GM18873 (cell line): ENCODE results near the gene PEX14.

ENCODE experiments used
- ATAC-seq: cut with Tn5 transposase; IDR thresholded peaks from one replicate; pipeline ENCODE4 v1.9.1; 2021; ENCODE audit warnings: mild to moderate bottlenecking, moderate library complexity, moderate number of reproducible peaks; ENCODE audit not compliant: unreplicated experiment, low FRiP score

The PEX14 gene

DNA sequence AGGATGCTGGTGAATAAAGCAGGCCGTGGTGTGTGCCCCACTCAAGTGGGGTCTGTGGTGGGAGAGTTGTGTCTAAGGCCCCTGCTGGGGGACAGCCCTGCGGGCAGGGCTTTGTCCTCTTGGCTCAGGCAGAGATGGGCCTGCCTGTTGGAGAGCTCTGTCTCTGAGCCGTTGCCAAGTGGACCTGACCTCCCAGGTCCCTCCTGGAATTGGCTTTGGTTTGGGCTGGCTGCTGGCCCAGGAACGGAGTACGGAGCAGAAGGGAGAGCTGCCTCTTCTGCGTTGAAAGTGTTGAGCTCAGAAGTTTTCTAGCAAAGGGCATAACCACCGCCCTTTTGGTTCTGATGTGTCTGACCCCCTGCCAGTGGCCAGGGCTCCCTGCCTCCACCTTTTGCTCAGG is 153.9 kb downstream of the PEX14 start:
- ATAC-seq, result no peak

DNA sequence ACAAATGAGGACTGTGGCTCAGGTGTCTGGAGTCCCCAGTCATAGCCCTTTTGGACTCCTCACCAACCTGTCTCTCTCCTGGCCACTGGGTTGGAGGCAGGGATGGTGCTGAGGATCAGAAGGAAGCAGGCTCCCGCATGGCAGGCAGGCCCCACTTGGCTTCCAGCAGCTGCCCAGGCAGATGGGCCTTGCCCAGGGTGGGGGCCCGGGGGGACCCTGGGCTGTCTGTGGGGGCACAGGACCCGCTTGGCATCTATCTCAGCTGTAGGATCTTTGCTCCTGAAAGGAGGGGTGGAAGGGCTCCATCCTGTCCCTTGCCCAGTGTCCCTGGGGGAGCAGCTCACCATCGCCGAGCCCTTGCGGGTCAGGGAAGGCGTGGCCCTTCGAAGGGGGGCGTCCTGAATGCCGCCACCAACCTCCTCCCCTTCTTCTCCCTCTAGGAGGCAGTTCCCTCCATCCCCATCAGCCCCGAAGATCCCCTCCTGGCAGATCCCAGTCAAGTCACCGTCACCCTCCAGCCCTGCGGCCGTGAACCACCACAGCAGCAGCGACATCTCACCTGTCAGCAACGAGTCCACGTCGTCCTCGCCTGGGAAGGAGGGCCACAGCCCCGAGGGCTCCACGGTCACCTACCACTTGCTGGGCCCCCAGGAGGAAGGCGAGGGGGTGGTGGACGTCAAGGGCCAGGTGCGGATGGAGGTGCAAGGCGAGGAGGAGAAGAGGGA is 154.5 kb downstream of the PEX14 start:
- ATAC-seq, result no peak

DNA sequence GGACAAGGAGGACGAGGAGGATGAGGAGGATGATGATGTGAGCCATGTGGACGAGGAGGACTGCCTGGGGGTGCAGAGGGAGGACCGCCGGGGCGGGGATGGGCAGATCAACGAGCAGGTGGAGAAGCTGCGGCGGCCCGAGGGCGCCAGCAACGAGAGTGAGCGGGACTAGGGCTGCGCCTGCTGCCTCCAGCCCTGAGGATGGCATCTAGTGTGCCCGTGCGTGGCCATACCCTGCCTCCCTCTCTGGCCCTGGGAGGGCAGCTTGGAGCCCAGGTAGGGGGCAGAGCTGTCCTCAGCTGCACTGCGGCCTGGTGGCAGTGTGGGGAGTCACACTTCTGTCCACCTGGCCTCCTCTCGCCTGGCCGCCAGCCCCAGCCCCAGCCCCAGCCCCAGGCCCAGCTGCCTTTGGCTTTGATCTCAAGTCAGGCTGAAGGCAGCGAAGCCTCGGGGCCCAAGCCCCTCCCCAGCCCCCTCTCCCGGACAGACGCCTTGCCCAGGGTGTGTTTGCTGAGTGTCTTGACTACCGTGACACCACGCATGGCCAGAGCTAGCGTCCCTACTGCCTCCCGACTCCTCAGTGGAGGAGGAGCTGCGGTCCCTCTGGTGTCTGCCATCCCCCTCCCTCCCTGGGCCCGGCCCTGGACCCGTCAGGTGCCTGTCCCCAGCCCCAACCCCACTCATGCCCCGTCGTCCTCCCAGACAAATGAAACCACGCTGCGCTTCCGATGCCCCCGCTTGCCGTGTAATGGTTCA is 155.2 kb downstream of the PEX14 start:
- ATAC-seq, result no peak

DNA sequence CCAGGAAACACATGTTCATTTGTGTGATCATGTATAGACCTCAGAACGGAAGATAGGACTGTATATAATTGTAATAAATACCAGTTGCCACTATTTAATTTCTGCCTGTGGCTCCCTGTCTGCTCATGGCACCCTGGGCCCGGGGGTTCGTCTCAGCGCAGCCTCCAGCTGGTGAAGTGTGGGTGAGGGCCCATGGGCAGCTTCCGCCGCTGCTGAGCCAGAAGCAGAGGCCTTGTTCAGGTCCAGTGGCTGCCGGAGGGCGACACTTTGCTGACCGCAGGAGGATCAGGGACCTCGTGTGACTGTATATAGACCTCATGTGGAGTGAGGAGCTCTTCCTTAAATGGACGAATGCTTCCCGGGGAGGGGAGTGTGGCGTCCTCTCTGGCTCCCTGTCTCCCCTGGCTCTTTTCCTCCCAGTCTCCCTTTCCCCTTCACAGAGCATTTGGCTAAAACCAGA is 155.9 kb downstream of the PEX14 start:
- no peak for ATAC-seq

DNA sequence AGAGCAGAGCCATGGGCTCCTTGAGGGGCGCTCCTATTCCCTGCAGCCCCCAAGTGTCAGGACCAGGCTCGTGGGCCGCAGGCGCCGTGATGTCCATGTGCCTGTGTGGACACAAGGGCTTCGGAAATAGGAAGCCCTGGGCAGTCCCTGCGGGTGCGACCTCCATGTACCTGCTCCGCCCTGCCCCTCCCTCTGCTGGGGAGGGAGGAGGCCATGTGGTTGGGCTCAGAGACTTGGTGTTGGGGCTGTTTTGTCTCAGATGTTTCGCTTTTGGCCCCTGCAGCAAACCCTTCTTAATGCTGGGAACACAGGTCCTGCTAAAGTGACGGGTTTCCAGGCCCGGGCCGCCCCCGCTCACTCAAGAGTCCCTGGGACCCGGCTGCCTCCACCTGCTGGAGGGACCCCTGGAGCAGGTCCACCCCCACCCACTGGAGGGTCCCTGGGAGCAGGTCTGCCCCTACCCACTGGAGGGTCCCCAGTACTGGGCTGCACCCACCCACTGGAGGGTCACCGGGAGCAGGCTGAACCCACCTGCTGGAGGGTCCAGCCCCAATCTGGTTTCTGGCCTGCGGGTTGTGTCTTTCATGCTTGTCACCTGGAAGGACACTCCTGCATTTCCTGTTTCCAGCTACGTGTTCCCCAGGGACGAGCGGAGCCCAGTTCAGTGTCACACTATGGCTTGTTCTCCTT is 156.5 kb downstream of the PEX14 start:
- no peak for ATAC-seq

DNA sequence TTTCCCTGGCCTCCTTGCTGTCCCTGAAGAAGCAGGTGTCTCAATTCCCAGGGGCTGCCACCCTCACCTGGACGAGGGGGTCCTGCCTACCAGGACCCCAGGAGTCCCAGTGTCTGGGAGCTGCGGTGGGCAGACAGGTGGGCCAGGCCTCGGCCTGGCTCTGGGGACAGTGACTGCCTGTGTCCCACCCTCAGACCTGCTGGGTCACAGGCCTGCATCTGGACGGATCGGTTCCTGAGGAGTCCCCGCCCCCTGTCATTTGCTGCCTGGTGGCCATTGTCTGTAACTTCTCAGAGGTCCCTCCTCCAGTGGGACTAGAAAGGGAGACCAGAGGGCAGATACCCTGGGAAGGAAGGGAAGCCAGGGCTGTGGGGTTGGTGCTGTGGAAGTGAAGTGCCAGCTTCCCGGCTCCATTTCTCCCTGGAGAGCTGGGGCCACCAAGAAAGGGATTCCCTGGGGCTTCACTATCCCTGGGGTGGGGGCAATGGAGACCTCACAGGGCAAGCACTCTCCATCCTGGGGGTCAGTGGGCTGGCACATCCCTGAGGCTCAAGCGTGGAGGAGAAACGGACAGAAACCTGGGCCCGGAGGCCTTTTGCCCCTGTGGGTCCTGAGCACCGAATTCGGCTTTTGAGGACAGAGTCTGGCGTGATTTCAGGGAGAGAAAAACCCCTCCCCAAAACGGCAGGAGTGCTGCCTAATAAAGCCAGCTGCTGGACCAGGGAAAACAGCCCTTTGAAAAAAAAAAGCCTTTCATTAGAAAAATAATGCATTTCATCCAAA is 157.3 kb downstream of the PEX14 start:
- no peak for ATAC-seq

DNA sequence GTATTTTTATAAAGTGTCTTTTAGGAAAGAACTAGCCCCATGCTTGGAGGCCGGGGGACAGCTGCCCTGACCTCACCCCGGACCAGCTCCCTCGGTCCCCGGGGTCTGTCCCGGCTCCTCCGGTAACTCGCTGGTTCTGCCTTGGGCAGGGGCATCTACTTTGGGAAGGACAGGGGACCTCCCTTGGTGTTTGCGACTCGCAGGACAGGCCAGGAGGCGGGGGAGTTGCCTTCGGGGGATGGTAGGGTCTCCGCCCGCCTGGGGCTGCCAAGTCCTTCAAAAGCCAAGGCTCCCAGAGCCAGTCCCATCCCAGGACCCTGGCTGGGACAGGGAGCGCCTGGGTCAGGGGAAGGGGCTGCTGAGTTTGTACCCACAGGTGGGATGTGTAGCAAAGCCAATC is 157.9 kb downstream of the PEX14 start:
- ATAC-seq, result no peak

DNA sequence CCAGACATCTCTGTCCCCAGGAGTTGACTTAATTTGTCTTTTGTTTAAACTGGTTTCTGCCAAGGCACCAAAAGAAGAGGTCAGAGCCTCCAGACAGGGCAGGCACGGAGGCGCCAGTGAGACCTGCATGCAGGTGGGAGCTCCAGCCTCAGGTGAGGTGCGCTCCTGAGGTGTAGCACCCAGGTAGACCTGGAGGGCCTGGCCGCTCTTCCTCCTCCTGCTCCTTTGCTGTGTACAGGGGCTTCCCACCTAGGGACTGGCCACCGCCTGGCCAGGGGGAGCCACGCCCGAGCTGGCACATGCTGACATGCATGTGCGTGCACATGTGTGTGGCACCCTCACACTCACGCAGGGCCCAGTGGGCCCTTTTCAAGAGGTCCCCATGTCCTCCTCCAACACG is 158.7 kb downstream of the PEX14 start:
- ATAC-seq, result no peak

DNA sequence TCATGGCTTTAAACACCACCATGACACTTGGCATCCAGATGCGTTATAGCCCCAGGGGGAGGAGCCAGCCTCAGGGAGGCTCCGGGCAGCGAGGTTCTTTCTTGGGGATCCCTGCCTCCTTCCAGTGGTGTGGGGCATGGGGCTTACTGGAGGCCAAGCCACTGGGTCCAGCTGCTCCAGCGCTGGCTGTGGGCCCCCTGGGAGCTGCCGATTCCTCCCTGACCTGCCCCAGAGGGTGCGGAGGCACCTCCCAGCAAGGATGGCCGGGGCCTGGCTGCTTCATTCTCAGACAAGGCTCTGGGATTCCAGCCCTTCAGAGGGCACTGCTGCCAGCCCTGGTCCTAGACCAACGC is 159.3 kb downstream of the PEX14 start:
- ATAC-seq, result no peak

DNA sequence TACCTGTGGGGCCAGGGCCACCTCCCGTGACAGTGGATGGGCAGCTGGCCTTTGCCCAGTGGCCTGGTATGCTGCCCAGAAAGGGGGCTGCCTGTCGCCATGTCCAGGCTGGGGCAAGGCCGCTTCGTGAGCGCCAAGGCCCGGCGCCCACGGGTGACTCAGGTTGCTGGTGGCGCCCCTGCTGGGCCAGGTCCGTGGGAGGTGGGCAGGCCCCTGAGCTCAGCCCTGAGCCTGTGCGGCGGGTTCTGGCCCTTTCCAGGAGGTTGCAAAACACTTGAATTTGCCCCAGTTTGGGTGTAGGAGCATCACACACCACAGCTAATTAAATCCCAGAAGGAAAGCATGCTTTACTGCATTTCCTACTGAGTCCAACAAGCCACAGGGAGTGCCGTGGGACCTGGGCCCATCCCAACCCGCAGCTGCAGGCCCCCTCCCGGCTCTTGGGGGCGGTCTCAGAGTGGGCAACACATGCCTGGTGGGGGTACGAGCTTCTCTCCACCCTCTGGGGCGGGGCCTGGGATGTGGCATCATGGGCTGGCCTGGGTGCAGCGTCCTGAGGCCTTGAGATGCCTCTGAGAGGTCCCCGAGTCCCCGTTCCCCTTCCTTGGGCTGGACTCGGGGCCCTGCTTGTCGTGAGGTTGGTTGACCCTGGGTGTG is 159.8 kb downstream of the PEX14 start:
- ATAC-seq, result no peak

DNA sequence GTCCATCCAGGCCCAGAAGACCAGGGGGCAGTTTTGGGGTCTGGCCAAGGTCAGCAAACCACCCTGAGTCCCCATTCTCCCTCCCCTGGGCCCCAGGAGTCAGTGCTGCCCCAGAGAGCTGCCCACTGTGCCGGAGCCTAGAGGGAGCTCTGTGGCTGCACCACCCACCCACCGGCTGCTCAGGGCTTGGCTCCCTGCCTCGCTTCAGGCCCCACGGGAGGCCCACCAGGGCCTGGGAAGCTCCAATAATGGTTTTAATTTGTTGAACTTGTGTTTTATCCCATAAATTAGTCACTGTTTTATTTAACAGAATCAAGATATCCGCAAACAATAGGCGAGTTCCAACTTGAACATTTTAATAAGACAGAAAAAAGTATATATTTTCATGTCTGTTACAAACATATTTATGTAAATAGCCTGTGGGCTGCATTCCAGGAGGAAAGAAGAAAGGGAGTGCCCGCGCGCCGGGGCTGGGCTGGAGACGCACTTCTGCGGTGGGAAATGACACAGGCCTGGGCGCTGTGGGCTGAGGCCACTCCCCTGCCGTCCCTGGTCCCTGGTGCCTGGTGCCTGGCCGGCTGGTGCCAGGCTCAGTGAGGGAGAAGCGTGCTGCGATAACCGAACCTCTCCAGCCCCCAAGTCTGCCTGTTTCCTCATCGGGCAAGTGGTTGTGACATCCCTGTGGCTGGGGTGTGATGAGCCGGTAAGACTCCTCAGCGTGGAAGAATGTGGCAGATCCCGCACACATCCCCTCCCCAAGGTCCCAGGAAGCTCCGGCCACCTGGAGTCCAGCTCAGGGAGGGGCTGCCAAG is 160.5 kb downstream of the PEX14 start:
- no peak for ATAC-seq

DNA sequence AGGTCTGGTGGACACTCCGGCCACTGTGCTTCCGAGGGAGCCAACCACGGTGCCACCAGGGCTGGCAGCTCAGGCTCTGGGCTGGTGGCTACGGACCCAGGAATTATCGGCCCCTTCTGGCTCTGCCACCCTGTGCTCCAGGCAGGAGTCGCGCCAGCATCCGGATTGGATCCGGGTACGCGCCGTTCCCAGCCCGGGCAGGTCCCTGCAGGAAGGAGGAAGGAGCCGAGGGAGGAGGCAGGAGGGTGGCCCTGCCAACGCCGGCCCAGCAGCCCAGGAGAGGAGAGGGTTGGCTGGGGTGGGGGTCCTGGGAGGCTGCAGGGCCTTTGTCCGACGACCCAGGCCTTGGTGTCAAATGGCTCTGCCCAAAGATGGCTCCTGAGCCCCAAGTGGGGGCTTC is 161.2 kb downstream of the PEX14 start:
- ATAC-seq, result no peak

DNA sequence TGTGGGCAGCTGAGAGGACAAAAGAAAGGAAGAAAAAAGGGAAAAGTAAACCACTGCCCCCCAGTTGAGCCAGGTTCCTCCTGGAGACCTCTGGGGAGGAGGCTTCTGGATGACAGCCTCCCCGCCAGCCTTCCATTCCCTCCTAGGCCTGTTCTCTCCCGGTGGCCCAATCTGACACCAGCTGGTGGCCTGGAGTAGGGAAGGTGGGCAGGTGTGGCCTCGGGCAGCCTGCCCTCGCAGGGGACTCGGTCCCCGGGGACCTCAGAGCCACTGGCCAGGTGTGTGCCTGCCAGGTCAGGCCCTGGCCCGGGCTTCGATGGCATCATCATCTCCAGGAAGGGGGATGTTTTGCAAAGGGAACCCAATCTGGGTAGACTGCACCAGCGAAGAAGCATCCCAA is 162.7 kb downstream of the PEX14 start:
- no peak for ATAC-seq

DNA sequence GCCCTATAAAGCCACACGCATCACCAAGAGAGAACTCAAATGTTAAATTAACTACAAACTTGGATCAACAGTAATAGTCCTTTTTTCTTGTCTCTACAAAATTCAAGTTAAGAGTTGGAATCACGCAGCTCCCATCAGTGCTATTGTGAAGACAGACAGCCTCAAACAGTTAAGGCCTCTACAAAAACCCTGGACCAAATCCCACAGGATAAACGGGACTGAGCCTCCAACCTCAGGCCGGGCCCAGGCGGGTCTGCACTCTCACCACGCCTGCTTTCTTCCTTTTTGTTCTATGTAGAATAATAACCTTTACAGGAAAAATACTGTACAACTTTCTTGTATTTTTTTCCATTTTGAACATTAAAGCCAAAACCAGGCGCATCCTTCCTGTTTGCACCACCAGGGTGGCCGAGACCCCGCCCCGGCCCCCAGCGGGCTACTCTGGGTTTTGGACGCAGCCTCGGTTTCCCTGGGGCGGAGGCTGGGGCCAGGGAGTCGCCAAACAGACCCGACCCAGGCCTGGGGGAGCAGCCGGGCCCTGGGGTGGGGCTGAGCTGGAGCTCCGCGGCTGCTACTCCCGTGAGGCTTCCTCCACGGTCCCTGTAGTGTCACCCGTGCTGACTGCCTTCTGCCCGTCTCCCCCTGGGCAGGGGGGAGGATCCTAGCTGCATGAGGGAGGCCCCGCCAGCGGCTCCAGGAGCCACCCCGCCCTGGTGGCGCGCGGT is 163.2 kb downstream of the PEX14 start:
- ATAC-seq, result no peak

DNA sequence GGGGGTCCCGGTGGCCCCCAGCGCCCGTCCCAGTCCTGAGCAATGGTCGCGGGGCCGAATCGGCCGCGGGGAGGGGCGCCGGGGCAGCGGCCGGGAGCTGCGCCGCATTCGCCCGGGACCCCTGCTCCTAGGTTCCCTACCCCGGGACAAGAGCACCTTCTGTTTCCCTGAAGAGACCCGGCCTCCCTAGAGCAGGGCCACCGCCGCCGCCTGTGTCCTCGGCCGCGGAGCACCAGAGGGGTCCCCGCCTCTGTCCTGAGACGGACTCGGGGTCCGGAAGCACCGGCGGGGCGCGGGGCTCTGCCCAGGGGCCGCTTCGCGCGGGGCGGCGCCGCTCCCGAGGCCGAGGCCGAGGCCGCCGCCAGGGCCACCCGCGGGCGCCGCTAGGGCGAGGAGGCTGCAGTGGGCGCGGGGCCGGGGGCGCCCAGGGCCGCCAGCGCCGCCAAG is 163.8 kb downstream of the PEX14 start:
- no peak for ATAC-seq

DNA sequence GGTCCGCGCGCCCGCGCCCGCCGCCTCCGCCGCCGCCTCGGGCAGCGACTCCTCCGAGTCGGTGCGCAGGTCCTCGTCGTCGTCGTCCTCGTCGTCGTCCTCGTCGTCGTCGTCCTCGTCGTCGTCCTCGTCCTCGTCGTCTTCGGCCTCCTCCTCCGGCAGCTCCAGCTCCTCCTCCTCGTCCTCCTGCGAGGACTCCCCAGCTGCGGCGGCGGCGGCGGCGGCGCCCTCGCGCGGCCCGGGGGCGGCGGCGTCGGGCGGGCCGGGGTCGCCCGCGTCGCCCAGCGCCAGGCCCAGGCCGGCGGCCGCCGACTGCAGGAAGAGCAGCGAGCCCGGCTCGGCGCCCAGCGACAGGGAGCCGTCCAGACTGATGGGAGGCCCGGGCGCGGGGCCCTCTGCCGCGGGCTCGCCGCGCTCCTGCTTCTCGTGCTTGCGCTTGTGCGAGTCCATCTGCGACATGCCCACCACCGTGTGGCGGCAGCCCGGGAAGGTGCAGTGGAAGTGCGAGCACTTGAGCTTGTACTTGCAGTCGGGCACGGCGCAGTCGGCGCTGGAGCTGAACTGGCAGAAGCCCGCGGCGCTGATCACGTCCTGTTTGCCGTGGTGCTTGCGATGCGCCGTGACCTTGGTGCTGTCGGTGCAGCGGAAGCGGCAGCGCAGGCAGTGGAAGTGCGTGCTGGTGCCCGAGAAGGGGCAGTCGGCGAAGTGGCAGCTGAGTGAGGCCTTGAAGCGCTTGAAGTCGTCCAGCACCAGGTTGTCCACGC is 164.4 kb downstream of the PEX14 start:
- no peak for ATAC-seq

DNA sequence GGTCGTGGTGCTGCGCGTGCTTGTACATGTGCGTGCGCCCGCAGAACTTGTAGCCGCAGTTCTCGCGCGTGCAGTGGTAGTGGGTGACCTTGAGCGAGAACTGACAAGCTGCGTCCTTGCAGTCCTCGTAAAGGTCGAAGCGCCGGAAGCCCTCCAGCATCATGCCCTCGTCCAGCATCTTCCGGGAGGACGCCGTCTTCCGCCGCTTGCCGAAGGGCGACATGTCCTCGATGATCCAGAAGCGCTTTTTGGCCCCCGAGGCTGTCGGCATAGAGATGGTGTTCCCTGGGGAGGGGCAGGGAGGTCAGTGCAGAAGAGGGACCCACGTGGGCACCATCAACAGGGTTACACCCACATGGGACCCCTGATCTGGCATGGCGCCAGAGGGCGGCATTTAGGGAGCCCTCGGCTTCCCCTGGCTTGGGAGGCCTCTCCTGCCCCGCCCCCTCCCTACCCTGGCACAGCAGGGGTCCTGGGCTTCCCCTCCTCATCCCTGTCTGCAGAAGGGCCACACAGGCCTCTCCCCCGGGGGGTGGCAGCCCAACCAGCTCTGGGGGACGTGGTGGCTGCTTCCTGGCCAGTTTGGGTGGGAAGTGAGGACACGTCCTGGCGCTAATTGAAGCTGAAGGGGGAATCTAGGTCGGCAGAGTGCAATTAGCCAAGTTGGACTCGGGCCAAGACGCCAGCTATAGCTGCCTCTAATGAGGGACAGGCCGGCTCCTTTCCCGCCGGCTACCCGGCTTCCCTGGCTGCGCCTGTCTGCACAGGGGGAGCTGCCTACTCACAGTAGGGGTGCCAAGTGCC is 165.2 kb downstream of the PEX14 start:
- ATAC-seq, result no peak
